Stimulated activated CD4-positive, alpha-beta T cell treated with anti-CD3 and anti-CD28 coated beads, TNF-alpha, amount 100 ng/mL, for 1 hour (primary cell): ENCODE results near the gene DACH1.

Source experiments
- DNase-seq, 3 donors: peaks; one replicate each; pipeline ENCODE4 v3.0.0-alpha.2; 2020; ENCODE audit warnings: low read depth in 3 of 3, low spot score in 1 of 3

DACH1 gene

DNA sequence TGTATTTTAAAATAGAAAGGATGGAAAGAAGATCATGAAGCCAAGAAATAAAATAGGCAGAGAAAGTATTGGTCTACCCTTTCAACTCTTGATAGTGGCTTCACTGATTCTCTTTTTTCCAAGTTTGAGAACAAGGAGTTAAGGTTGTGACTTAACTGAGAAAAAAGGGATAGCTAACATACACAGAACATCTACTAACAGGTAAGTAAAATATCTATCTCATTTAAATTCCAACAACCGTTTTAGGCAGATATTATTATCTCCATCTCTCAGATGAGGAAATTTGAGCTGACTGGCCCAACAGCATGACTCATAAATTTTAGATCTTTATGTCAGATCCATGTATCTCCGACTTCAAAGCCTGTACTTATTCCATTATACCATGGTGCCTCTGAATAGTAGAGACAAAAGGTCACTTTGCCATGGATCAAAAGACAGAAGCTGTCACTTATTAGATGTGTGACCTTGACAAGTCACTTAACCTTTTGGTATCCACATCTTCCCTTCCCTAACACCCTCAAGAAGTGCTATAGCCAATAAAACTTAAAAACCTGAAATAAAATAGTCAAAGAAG, 152.1 kb downstream of the DACH1 start:
- no peak for DNase-seq

DNA sequence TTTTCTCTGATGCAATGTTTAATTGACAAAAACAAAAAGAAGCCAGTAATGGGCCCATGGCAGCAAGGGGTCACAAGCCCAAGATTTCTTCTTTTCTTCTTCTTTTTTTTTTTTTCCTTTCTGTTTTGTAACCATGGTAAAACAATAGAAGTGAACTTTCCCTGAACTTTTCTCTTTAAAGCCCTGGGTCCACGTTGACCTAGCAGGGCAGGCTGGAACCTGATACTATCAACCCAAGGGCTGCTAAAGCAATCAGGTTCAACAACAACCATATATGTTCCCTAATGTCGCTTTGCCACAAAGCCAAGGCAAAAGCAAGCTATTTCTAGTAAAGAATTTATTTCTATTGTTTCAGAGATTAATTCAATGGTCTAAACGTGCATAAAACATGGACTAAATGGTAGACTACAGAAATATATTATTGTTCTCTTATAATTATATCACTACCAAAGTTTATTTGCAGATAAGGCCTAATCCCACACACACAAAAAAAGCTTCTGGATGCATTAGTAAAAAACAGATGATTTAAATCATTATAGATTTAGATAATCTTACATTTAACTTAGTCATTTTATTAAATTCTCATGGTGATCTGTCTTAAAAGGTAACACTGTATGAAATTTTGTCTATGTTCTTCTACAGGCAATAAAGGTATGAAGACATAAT, 153.9 kb downstream of the DACH1 start:
- no peak for DNase-seq

DNA sequence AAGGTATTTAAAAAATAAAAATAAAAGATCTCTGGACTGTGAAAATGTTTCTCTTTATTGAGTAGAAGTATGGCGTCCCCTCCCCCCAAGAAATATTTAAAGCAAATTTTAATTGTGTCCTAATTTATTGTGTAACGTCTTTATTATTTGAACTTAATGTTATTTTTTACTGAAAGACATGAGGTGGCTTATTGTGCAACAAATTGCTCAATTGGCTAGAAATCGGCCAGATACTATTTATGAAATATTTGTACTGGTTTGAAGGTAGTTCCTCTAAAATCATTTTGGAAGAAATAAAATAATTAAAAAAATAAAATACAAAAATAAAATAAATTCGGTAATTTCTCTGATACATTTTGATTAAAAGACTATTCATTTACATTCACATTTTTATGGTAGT, 162.3 kb downstream of the DACH1 start:
- no peak for DNase-seq

DNA sequence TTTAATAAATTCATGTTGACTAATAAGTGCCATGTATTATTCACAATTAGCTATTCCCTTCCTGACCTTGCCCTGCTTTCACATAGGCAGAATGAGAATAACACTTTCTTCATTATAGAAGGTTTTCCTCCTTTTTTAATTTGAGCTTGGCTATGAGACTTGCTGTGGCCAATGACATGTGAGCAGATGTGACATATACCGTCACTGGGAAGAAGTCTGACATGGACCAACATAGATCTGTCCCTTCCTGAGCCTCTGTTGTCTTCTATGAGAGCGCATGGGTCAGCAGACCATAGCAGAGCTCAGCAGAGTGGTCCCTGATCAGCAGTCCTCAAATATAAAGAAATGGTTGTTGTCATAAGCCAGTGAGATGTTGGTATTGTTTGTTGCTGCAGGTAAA, 163.9 kb downstream of the DACH1 start:
- no peak for DNase-seq

DNA sequence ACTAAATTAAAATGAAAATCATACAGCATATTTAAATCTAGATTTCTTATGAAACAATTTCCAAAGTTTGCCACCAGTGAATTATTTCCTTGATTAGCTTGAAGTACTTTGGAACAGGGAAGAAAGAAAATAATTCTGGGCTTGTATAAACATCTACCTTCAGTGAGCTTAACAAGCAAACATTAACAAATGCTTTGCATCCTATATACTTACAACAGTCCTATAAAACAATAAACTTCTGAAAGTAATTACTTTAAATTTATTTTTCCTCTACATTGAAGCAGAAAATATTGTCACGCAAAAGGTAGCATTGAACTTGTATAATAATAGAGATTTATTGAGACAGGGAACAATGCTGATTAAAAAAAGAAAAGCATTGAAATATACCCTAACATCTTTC, 164.8 kb downstream of the DACH1 start:
- DNase-seq, result no peak

DNA sequence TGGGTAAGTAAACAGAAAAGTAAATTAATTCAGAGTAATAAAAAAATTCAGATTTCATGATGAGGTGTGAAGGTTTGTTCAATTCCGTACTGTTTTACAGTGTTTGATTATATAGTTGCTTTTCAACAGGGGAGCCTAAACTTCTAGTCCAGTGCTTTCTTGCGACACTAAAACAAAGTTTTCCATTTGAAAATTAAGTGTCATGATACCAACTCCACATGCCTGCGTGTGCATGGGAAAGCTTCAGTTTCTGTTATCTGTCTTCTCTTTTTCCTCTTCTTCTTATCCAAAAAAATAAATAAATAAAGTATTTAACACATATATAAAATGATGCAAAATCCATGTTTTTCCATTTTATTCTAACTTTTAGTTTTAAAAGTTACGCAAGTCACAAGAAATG, 165.3 kb downstream of the DACH1 start:
- no peak for DNase-seq

DNA sequence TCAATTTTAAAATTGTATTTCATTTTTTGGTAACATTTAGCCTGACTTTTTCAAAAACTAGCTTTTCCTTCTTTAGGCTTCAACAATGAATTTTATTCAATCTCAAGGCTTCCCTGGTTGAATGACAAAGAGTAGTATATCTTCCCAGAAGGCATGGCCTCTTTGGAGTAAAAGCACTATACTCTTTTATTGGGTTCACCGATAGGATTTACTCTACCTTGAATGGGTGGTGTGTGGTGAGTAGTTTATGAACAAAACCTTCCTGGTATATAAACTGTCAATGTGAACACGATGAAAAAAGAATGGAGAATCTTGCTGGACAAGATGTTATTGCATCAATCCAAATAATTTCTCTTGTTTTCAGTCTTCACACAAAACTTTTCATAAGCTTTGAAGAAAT, 167.7 kb downstream of the DACH1 start:
- no peak for DNase-seq

DNA sequence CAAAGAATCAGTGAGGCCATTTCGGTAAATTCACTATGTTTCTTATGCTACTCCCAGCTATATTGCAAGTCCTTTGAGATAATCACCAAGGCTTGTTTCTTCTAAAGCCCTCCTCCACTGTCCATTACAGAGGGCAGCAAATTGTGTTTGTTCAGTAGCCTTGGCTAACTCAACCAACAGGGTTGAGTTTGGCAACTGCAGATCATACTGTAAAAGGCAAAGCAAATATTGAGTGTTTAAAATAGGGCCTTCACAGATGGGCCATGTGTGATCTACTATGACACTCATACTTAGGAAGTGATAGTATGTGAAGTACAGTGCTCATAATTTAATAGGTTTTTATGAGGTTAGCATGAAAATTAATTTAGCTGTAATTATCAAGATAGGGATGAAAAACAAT, 171.3 kb downstream of the DACH1 start:
- DNase-seq, result no peak

DNA sequence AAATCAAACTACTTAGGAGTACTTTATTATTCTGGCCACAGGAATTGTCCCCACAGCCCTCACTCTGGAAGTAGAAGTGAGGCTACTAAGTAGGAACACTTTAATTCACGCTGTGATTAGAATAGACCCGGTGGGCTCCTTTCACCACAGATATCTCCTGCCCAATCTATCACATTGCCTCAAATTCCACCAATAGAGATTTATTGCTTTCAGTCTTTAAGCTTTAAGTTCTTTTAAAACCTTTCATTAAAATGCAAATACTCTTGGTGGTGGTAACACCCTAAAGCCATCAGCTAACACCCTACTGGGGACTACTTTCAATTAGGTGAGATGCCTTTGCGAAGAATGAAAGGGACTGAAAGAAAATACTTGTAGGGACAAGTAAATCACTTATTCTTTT, 181.9 kb downstream of the DACH1 start:
- DNase-seq, result no peak

DNA sequence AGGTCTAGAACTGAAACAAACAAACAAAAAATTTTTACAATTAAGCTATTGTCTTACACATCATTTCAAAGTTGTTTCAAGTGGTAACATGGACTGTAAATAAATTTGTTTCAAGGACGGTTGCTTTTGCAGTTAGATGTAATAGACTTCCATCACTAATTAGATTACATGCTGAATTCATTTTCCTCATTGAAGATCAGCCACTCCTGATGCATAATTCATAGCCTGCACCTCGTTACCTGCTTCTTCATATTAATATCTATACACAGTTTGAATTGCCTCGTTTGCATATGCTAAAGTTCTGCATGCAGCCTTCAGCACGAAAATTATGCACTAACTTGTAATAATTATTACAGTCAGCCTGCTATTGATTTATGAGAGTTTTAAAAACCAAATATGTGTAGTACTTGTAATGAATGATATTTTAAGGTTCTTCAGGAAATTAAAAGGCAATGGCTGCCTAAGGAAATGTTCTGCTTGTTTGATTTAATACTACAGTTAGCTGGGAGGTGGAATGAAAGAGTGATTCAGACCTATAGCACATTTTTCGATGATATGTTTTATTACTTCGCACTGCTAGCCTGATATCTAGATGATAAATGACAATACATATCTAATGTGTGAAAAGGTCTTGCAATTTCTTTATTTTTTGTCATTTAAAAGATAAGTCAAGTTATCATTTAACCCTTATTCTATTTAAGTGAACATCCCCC, 184.9 kb downstream of the DACH1 start:
- DNase-seq, result no peak

DNA sequence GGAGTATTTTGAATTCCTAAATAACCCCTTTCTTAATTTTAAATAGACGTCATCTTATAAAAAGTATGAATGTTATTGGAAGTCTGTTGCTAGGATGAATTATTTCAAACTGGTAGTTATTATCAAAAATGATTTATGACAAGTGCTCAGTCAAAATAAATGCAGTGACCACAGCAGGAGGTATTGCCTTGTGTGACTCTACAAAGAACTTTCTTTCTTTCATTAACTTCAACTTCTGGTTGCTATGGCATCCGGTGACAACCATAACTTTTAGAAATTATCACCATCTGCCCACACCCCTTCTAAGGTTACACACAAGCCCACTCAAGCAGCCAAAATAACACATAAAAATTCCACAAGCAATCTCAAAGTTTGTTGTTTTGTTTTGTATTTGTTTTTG, 189.9 kb downstream of the DACH1 start:
- DNase-seq, result no peak

DNA sequence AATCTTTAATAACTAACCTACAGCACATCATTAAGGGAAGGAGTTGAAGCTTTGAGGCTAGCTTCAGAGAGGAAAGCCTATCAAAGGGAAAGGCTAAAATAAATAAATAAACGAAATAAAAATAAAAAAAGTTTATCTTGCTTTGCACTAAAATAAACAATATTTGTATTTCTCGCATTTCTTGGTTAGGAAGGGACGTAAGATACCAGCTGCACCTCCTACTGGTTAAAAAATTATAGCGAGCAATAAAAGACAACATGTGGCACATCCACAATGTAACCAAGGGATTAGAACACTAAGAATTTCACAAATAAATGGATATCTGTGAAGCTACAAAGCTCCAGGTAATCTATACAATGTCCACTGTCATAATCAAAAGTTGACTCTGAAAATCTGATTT, 194.5 kb downstream of the DACH1 start:
- DNase-seq, result no peak

DNA sequence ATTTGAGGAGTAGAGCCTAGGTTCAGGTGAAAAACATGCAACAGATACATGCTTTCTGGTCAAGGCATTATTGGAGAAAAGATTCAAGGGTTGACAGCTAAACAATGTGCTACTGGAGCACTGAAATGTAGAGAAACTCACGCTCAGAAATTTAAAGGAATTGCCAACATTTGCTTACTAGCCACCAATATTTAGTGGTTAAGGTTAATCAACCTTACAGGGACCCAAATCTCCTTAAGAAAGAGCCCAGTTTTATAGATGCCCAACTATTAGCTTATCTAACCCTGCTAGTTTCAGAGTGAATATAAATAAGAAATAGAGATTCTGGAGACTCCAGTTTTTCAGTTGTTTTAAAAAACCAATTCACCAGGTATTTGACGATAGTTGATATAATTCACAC, 203.6 kb downstream of the DACH1 start:
- no peak for DNase-seq

DNA sequence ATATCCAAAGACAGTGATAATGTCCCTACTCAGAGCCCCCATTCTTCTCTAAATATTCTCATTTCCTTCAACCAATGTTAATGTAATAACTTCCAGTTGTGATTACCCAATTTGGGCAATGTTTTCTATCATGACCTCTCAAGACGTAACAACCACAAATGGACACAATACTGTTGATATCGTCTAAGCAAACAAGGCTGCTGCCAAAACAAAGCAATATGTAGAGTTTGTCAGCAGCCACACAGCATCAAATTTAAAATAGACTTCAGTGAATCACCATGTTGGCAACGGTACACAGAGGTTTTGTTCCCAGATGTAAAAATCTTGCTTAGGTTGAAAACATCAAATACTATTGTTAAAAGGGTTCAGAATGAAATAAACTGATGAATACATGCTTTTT, 205.1 kb downstream of the DACH1 start:
- DNase-seq, result no peak

DNA sequence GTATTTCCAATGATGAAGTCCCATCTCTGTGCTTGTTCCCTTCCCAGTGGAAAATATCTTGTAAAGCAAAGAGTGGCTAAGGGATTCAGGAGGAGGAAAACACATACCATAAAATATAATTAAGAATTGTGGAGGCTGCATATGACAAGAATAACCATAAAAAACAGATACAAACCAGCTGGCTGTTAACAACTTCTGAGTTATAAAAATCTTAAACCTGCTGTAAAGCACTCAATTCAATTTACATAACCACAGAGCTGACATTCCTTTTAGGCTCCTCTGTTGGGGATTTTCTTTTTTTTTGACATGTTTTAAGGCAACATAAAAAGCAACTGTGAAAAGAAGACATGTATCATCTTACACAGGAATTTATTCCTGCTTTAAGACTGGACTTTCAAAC, 207.6 kb downstream of the DACH1 start:
- DNase-seq, result no peak

DNA sequence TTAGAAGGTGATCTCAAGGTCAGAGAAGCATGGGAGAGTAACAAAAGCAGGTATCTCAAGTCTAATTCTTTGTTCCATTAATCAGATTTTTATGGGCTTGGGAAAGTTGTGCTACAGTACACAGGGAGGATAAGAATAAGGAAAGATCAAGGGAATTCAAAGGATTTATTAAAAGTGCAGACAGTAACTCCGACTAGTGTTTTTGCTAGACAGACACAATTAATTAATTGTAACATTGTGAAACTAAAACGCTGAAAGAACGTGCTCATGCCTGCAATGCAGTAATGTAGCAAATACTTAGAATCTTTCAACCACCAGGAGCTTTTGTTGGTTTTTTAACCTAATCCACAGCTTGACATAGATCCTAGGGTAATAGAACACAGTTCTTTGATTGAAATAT, 221.5 kb downstream of the DACH1 start:
- no peak for DNase-seq

DNA sequence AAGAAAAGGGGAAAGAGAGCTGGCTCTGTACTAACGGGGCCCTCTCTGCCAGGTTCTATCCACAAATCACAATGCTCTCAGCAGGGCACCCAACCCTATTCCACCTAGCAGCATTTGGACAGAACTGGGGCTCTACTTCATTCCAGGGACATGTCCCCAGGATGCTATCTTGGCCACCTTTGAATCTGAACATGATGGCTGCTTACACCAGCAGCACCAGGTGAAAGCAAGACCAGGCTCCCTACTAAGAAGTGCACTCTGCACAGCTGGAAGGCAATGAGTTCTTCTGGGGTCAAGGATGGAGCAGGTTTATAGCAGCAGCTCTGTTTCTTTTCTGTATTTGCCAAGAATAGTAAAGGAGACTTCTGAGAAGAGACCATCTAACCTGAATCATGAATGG, 222.4 kb downstream of the DACH1 start:
- no peak for DNase-seq

DNA sequence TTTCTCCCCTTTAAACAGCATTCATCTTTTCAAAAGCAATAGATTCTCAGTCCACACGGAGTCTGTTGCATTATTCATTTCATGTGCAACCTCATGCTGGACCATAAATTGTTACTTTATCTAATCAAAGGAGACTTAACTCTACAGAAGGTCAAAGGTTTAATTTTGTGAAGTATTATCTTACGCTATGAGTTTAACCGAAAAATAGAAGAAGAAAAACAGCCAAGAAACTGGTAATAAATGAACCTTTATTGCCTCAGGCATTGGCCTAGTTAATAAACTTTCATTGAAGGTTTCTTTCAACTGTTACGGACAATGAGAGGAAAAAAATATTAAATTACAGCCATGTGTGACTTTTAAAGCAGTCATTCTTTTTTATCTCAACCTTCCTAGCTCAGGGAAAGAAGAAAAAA, 223.6 kb downstream of the DACH1 start:
- no peak for DNase-seq

DNA sequence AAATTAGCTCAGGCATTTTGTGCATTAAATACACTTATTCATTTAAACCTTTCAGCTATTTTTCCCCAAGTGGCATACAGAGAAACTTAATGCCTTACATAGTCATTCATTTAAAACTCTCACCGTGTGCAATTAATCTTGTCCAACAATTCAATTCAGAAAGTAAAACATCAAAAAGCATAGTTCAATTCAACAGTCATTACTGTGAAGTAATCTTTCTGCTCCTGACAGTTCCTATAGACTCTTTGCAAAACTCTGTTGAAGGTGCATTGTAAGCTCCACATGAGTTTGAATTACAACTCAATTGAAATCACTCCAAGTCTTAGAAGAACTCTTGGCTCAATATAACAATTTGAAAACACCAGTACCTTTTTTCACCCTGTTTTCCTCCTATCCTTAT, 228.3 kb downstream of the DACH1 start:
- no peak for DNase-seq

DNA sequence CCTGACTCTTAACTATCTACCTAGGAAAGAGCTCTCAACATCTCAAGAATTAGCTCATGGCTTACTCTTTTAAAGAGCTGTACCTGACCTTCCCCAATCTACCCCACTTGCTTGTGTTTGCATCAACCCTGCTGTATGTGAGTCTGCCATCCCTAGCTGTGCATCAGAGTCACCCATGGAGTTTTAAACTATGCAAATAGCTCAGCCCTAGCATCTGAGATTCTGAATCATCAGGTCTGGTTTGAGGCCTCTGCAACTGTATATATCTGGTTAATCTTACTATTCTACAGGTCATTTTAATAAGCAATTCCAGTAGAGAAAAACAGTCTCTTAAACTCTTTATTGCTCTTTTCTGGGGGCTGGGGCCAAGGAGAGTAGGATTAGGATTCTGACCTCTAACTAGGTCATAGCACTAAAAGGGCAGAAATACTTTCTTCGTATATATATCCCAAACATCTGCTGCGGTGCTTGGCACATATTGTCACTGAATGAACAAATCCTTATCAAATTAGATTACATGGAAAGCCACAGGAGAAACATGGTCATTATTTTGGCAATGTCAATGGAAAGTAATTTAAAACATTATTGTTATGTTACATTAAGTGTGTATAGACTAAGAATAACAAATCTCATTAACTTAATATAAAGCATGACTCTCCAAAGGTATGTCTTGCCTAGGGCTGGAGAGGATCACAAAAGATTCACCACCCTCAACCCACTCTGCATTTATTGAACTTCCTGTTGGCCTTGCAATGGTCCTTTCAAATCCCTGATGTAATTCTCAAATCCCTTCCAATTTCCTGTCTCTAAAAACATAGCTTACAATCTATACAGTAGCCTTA, 232.2 kb downstream of the DACH1 start:
- DNase-seq, result no peak

DNA sequence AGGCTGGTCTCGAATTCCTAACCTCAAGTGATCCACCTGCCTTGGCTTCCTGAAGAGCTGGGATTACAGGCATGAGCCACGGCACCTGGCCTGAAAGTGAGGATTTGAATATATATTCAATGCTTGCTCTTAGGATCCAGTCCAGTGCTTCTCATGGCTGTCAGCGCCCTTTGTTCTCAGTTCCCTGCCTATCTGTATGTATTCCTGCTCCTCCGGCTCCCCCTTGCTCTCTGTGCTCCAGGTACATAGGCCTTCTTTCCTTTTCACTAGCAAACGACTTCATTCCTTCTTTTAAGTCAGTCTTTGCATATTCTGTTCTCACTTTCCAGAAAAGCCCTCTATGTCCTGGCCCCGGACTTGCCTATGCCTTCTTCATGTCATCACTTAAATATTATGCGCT, 232.8 kb downstream of the DACH1 start:
- DNase-seq, result no peak

DNA sequence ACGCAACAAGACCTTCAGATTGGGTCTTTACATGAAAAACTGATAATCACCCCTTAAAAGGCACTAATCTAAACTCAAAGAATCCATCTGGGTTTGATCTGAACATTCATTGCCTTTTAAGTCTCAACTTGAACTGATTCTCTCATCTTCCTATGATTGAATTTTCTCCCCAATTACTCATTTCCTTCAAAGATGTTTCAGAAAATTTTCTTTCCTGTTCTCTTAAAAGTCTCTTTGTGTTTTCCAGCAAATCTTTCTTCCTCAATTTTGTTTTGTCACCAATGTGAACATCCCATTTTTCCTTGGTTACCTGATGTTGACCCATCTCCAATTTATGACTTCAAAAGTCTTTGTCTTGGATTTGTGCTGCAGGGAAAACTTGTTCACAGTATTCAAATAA, 234.3 kb downstream of the DACH1 start:
- DNase-seq, result no peak
